ENCODE results near the gene LRRC61. TPM values are rescaled to one million over a fixed set of nuclear protein-coding genes. Genes with fewer than 3 reads are reported as not detected.
"Not testable (repeated sequence)": the region's sequence is repeated elsewhere in the genome, so short reads cannot be mapped to it uniquely, and the experiment has no call there.

Gene LRRC61
- total and polyA plus RNA-seq, 2 experiments from 2014 or later = 30.0 to 34.0 TPM

GRCh38 chr7:150307904-150308303 is 15.3 kb upstream of the LRRC61 start:
- H3K4me3 ChIP-seq = no peak overlapping the region
- TF ChIP-seq CTCF (IDR thresholded peaks at IDR 0.05; ENCODE audit: low read depth, low read length) = no peak
- no peaks in the 10 kb centered on the region for H3K9me3 ChIP-seq (ENCODE audit: low read depth)
- H3K27ac ChIP-seq = no peak overlapping the region
- no peaks in the 10 kb centered on the region for H3K36me3 ChIP-seq
- H3K4me1 ChIP-seq (ENCODE audit: low read depth) = no peaks in the 10 kb centered on the region
- no peaks in the 10 kb centered on the region for H3K27me3 ChIP-seq
- no peak for DNase-seq (ENCODE audit: low read depth in 1 of 2, low spot score in 1 of 2)

- H3K27me3 ChIP-seq = no peaks in the 10 kb centered on the region
- H3K36me3 ChIP-seq = no peaks in the 10 kb centered on the region
- no peak overlapping the region for H3K27ac ChIP-seq
- TF ChIP-seq CTCF (IDR thresholded peaks at IDR 0.05; ENCODE audit: low read depth, low read length) = no peak
- H3K4me1 ChIP-seq (ENCODE audit: low read depth) = no peaks in the 10 kb centered on the region
- no peak for DNase-seq (ENCODE audit: low read depth in 1 of 2, low spot score in 1 of 2)
- no peaks in the 10 kb centered on the region for H3K9me3 ChIP-seq (ENCODE audit: low read depth)
- no peak overlapping the region for H3K4me3 ChIP-seq
These were observed 14.6 kb upstream of the LRRC61 start for GRCh38 chr7:150308575-150308974.

GRCh38 chr7:150311146-150311545 is 12.0 kb upstream of the LRRC61 start:
- DNase-seq (ENCODE audit: low read depth in 1 of 2, low spot score in 1 of 2) = no peak
- H3K36me3 ChIP-seq = no peaks in the 10 kb centered on the region
- H3K4me3 ChIP-seq = no peak overlapping the region
- H3K27ac ChIP-seq = no peak overlapping the region
- no peaks in the 10 kb centered on the region for H3K27me3 ChIP-seq
- no peak for TF ChIP-seq CTCF (IDR thresholded peaks at IDR 0.05; ENCODE audit: low read depth, low read length)
- no peaks in the 10 kb centered on the region for H3K9me3 ChIP-seq (ENCODE audit: low read depth)
- no peaks in the 10 kb centered on the region for H3K4me1 ChIP-seq (ENCODE audit: low read depth)

- no peak for DNase-seq (ENCODE audit: low read depth in 1 of 2, low spot score in 1 of 2)
- no peak overlapping the region for H3K4me3 ChIP-seq
These were observed 11.4 kb upstream of the LRRC61 start for GRCh38 chr7:150311711-150312110.

GRCh38 chr7:150312649-150313366 is 10.3 kb upstream of the LRRC61 start:
- H3K27me3 ChIP-seq; H3K36me3 ChIP-seq; H3K9me3 ChIP-seq (ENCODE audit: low read depth); H3K4me1 ChIP-seq (ENCODE audit: low read depth); H3K27ac ChIP-seq; H3K4me3 ChIP-seq: not testable (repeated sequence)
- DNase-seq (ENCODE audit: low read depth in 1 of 2, low spot score in 1 of 2) = peak in 1 of 2 donors; percentile 62

More at GRCh38 chr7:150311711-150312110, 11.4 kb upstream of the LRRC61 start:
- H3K9me3 ChIP-seq (ENCODE audit: low read depth) = no peaks in the 10 kb centered on the region
- no peaks in the 10 kb centered on the region for H3K36me3 ChIP-seq
- no peaks in the 10 kb centered on the region for H3K4me1 ChIP-seq (ENCODE audit: low read depth)
- no peak overlapping the region for H3K27ac ChIP-seq
- TF ChIP-seq CTCF (IDR thresholded peaks at IDR 0.05; ENCODE audit: low read depth, low read length) = no peak
- no peaks in the 10 kb centered on the region for H3K27me3 ChIP-seq

GRCh38 chr7:150313367-150313809 is 9.8 kb upstream of the LRRC61 start:
- Histone ChIP-seq H3K4me3 (no peak overlapping the region), H3K27ac (no peak overlapping the region), H3K4me1 (ENCODE audit: low read depth) (no peaks in the 10 kb centered on the region), H3K36me3 (no peaks in the 10 kb centered on the region), H3K9me3 (ENCODE audit: low read depth) (no peaks in the 10 kb centered on the region), H3K27me3 (no peaks in the 10 kb centered on the region)
- no peak for DNase-seq (ENCODE audit: low read depth in 1 of 2, low spot score in 1 of 2)
- TF ChIP-seq CTCF (IDR thresholded peaks at IDR 0.05; ENCODE audit: low read depth, low read length) = no peak

Data from cardiac muscle cell (in vitro differentiated cells and primary cell).